ENCODE measurements around the gene PPM1H. TPM values are rescaled to one million over a fixed set of nuclear protein-coding genes. Genes with fewer than 3 reads are reported as not detected.

The PPM1H gene
- total RNA-seq, 1 donor from 2014 or later, result 15.7 TPM

GRCh38 chr12:62846491-62846890 lies 88.5 kb downstream of the PPM1H start:
- no peaks in the 10 kb centered on the region for H3K27me3 Mint-ChIP-seq (ENCODE audit: low read depth)
- H3K4me1 Mint-ChIP-seq, result peaks cover 17% of the 10 kb centered on the region
- H3K36me3 Mint-ChIP-seq, result no peaks in the 10 kb centered on the region
- no peaks in the 10 kb centered on the region for H3K9me3 Mint-ChIP-seq
- H3K4me3 Mint-ChIP-seq, result no peak overlapping the region
- H3K27ac Mint-ChIP-seq, result no peak overlapping the region
- no peak for DNase-seq (ENCODE audit: low spot score in 2 of 2, unreplicated experiment in 2 of 2)
- TF ChIP-seq, protein P1, sequence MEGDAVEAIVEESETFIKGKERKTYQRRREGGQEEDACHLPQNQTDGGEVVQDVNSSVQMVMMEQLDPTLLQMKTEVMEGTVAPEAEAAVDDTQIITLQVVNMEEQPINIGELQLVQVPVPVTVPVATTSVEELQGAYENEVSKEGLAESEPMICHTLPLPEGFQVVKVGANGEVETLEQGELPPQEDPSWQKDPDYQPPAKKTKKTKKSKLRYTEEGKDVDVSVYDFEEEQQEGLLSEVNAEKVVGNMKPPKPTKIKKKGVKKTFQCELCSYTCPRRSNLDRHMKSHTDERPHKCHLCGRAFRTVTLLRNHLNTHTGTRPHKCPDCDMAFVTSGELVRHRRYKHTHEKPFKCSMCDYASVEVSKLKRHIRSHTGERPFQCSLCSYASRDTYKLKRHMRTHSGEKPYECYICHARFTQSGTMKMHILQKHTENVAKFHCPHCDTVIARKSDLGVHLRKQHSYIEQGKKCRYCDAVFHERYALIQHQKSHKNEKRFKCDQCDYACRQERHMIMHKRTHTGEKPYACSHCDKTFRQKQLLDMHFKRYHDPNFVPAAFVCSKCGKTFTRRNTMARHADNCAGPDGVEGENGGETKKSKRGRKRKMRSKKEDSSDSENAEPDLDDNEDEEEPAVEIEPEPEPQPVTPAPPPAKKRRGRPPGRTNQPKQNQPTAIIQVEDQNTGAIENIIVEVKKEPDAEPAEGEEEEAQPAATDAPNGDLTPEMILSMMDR (IDR thresholded peaks at IDR 0.05; ENCODE audit: unreplicated experiment), result no peak

DNA sequence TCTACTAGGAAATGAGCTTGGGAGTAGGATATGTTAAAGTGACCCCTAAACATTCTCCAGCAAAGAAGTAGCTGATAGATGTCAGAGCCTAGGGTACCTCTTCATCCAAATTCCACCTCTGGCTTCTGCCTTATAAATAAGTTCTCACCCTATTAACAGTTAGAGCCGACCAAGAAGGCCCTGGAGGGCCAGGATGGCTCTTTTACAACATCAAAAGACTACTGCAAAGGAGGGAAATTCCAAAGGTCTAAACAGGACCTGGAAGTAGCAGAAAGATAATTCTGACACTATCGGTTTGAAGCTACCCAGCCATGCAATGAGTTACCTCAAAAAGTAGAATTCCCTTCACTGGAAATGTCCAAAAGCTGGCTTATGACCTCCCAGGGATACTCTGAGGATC lies 90.0 kb downstream of the PPM1H start:
- Mint-ChIP-seq H3K36me3 (no peaks in the 10 kb centered on the region), H3K27ac (no peak overlapping the region), H3K4me1 (peaks cover 17% of the 10 kb centered on the region), H3K27me3 (ENCODE audit: low read depth) (no peaks in the 10 kb centered on the region), H3K4me3 (no peak overlapping the region), H3K9me3 (no peaks in the 10 kb centered on the region)
- TF ChIP-seq, protein P1 (IDR thresholded peaks at IDR 0.05; ENCODE audit: unreplicated experiment), result no peak
- DNase-seq (ENCODE audit: low spot score in 2 of 2, unreplicated experiment in 2 of 2), result no peak

DNA sequence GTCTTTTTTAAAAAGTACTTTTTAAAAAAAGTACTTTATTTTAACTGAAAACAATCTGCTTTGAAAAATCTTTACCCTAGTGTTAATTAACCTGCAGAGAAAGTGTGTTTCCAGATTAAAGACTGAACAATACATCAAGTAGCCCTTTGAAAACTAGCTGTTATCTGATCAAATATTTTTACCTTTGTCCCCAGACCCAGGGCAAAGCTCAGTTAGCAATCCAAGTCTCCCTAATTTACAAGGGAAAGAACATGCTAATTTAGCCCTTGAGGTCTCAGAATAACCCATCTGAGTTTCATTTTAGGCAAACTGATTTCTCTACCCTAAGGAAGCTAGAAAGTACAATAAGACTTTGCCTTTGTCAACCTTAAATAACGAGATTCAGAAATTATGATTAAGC lies 91.2 kb downstream of the PPM1H start:
- no peak for DNase-seq (ENCODE audit: low spot score in 2 of 2, unreplicated experiment in 2 of 2)
- H3K9me3 Mint-ChIP-seq, result no peaks in the 10 kb centered on the region
- H3K27me3 Mint-ChIP-seq (ENCODE audit: low read depth), result no peaks in the 10 kb centered on the region
- no peaks in the 10 kb centered on the region for H3K36me3 Mint-ChIP-seq
- H3K4me1 Mint-ChIP-seq, result peaks cover 17% of the 10 kb centered on the region
- H3K4me3 Mint-ChIP-seq, result no peak overlapping the region
- peak overlapping the region; percentile 28 for H3K27ac Mint-ChIP-seq
- TF ChIP-seq, protein P1 (IDR thresholded peaks at IDR 0.05; ENCODE audit: unreplicated experiment), result no peak

DNA sequence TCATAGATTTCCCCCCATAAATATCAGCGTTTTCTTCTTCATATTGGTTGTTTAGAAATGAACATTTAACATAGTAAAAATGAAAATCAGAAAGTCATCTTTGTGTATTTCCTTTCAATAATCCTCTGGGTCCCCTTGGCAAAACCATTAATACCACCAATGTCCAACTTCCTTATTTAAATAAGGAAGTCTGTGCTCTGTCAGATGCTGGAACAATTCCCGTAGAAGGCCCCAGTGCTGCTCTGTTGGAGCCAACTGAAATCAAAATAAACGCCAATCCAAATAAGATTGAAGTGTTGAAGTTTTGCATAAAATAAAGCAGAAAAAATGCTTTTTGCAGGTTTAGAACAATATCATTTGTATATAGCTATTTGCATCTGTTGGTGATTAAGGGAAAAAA lies 93.1 kb downstream of the PPM1H start:
- Mint-ChIP-seq H3K27me3 (ENCODE audit: low read depth) (no peaks in the 10 kb centered on the region), H3K27ac (no peak overlapping the region)

GRCh38 chr12:62840806-62841205 lies 94.1 kb downstream of the PPM1H start:
- Mint-ChIP-seq H3K4me3 (no peak overlapping the region), H3K27ac (no peak overlapping the region), H3K27me3 (ENCODE audit: low read depth) (no peaks in the 10 kb centered on the region), H3K36me3 (no peaks in the 10 kb centered on the region), H3K4me1 (peaks cover 17% of the 10 kb centered on the region), H3K9me3 (no peaks in the 10 kb centered on the region)
- TF ChIP-seq, protein P1 (IDR thresholded peaks at IDR 0.05; ENCODE audit: unreplicated experiment), result no peak
- no peak for DNase-seq (ENCODE audit: low spot score in 2 of 2, unreplicated experiment in 2 of 2)

More for the DNA sequence above, 93.1 kb downstream of the PPM1H start:
- Mint-ChIP-seq H3K4me1 (peaks cover 17% of the 10 kb centered on the region), H3K9me3 (no peaks in the 10 kb centered on the region), H3K4me3 (no peak overlapping the region), H3K36me3 (no peaks in the 10 kb centered on the region)
- no peak for DNase-seq (ENCODE audit: low spot score in 2 of 2, unreplicated experiment in 2 of 2)
- TF ChIP-seq, protein P1 (IDR thresholded peaks at IDR 0.05; ENCODE audit: unreplicated experiment), result no peak
